GM06990 (cell line): Measurements from ENCODE around the gene ZNF407.

Experiments used
- DNase-seq: peaks from one replicate; pipeline ENCODE4 v3.0.0-alpha.2; 2011; ENCODE audit not compliant: insufficient read length; ENCODE audit errors: extremely low read depth
- H3K27me3 ChIP-seq: replicated peaks from 2 replicates; pipeline ENCODE4 v1.6.0; 2011; ENCODE audit warnings: low read length; ENCODE audit not compliant: control insufficient read depth, insufficient read depth
- H3K36me3 ChIP-seq: 2 replicates; pipeline ENCODE4 v1.5.1; 2011; ENCODE audit warnings: low read length; ENCODE audit not compliant: control insufficient read depth, insufficient read depth
- H3K4me3 ChIP-seq: replicated peaks from 2 replicates; pipeline ENCODE4 v1.5.1; 2011; ENCODE audit warnings: low read depth, mild to moderate bottlenecking, control low read depth, low read length
- TF ChIP-seq, protein P1 (sequence below): IDR thresholded peaks from 2 replicates; pipeline ENCODE4 v1.5.1; 2011; ENCODE audit warnings: low read length, control low read depth, mild to moderate bottlenecking, inconsistent platforms; ENCODE audit not compliant: insufficient read depth, poor library complexity, severe bottlenecking

ZNF407 gene

DNA sequence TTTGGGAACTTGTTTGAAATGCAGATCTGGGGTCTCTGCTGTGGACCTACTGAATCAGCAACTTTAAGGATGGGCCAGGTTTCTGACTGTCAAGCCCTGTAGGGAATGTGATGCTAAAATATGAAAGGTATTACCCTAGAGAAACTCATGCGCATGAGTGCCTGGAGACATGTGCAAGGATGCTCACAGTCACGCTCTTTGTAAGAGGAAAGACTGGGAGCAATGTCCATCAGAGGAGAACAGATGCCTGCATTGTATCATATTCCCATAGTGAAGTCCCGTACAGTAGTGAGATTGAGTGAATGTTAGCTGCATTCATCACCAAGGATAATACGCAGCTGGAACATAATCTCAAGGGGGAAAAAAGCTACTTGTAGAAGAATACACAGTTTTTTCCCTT lies 14.1 kb downstream of the ZNF407 start:
- TF ChIP-seq, protein P1, sequence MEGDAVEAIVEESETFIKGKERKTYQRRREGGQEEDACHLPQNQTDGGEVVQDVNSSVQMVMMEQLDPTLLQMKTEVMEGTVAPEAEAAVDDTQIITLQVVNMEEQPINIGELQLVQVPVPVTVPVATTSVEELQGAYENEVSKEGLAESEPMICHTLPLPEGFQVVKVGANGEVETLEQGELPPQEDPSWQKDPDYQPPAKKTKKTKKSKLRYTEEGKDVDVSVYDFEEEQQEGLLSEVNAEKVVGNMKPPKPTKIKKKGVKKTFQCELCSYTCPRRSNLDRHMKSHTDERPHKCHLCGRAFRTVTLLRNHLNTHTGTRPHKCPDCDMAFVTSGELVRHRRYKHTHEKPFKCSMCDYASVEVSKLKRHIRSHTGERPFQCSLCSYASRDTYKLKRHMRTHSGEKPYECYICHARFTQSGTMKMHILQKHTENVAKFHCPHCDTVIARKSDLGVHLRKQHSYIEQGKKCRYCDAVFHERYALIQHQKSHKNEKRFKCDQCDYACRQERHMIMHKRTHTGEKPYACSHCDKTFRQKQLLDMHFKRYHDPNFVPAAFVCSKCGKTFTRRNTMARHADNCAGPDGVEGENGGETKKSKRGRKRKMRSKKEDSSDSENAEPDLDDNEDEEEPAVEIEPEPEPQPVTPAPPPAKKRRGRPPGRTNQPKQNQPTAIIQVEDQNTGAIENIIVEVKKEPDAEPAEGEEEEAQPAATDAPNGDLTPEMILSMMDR: no peak
- DNase-seq: no peak
- H3K36me3 ChIP-seq: no peaks in the 10 kb centered on the region; the same call in none of the 2 replicates
- H3K27me3 ChIP-seq: no peaks in the 10 kb centered on the region
- H3K4me3 ChIP-seq: no peak overlapping the region

DNA sequence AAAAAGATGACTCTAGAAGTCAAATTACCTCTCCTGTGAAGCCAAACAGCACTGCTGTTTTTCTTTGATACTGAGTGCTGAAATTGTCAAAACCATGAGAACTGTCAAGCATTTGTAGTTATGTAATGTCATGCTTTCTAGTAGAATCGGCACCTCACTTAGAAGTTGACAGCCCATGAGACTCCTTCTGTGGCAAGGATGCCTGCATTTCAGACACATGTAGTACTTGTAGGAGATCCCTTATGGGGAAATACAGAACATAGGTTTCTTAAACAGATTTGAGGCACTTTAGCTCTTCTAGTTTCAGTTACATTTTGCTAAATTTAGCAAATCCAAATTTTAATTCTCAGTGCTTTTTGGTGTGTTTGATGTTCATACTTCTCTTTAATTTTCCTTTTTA lies 15.7 kb downstream of the ZNF407 start:
- TF ChIP-seq, protein P1: no peak
- H3K36me3 ChIP-seq: peaks cover 2% of the 10 kb centered on the region
- no peak overlapping the region for H3K4me3 ChIP-seq
- DNase-seq: no peak
- no peaks in the 10 kb centered on the region for H3K27me3 ChIP-seq

DNA sequence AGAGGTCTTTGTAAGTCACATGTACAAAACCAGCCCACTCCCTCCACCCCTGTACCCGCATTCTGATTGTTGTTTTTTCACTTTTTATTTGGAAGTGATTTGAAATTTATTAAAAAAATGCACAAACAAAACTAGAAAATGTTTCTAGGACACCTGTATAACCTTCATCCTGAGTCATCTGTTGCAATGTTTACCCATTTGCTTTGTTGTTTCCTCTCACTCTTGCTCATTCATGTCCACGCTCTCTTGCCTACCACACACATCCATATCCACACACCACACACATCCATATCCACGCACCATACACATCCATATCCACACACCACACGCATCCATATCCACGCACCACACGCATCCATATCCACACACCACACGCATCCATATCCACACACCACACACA lies 18.8 kb downstream of the ZNF407 start:
- H3K4me3 ChIP-seq: no peak overlapping the region
- TF ChIP-seq, protein P1: no peak
- no peaks in the 10 kb centered on the region for H3K27me3 ChIP-seq
- H3K36me3 ChIP-seq: peaks cover 2% of the 10 kb centered on the region
- no peak for DNase-seq

DNA sequence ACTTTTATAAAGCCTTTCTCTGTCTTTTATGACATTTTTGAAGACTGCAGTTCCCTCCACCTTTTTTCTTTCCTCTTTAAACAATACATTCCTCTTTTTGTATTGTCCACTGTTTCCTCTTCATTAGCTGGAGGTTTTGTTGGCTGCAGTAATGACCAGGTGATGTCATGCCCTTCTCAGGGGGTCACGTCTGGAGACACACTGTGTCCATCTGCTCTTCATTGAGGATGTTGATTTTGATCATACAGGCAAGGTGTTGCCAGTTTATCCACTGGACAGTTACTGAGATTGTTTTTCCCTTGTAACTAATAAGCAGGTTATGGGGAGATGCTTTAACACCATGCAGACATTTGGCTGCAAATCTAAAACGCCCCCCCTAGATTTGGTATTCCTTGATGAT lies 19.8 kb downstream of the ZNF407 start:
- TF ChIP-seq, protein P1: no peak
- no peak for DNase-seq
- Histone ChIP-seq H3K4me3 (no peak overlapping the region), H3K27me3 (no peaks in the 10 kb centered on the region), H3K36me3 (peaks cover 2% of the 10 kb centered on the region)

DNA sequence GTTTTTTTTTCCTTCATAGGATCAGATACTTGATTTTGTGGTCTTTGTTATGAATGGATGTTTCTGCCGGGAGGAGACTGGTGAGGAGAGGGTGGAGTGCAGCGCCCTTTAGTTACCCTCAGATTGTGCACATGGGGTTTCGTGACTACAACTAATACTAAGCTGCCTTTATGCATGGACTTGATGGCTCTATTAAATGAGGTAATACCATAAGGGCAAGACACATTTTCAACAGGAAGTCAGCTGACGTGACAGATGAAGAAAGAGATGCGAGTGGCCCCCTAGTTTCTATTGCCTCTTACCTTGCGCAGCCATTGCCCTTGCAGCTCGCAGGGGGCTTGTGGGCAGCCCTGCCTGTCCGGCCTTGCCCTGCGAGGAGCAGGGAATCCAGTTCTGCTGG lies 24.4 kb downstream of the ZNF407 start:
- no peaks in the 10 kb centered on the region for H3K27me3 ChIP-seq
- no peak for DNase-seq
- no peaks in the 10 kb centered on the region for H3K36me3 ChIP-seq
- TF ChIP-seq, protein P1: no peak
- H3K4me3 ChIP-seq: no peak overlapping the region

DNA sequence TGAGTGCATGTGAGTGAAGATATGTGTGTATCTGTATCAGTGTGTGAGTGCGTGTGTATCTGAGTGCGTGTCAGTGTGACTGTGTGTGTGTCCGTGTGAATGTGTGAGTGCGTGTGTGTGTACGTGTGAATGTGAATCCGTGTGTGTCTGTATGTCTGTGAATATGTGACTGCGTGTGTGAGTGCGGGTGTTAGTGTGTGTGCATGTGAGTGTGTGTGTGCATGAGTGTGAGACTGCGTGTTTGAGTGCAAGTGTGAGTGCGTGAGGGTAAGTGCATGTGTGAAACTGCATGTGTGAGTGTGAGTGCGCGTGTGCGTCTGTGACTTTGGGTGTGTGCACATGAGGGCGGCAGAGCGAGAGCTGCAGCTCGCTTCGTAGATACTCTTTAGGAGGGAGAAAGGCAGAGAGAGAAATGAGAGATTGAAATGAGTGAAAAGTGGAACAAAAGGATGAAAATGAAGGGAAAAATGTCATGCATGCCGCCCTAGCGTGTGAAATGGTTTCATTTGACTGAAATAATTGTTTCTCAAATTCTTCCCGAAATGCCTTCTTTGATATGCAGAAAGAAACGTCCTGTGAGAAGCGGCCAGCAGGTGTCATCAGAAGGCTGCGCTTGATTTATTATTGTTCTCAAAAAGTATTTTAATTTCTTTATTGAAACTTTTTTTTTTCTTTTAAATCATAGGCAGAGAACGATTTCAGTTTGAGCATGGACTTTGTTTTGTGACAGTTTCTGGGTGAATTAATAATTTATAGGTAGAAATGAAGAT lies 25.6 kb downstream of the ZNF407 start:
- H3K27me3 ChIP-seq: no peaks in the 10 kb centered on the region
- H3K4me3 ChIP-seq: no peak overlapping the region
- TF ChIP-seq, protein P1: peak; percentile 24
- H3K36me3 ChIP-seq: no peaks in the 10 kb centered on the region
- DNase-seq: no peak
